ENCODE measurements around the gene DNAJB8. TPM values are rescaled to one million over a fixed set of nuclear protein-coding genes. Genes with fewer than 3 reads are reported as not detected.

Gene DNAJB8
- total and polyA plus RNA-seq, 2 experiments from 2014 or later: not detected

GRCh38 chr3:128425846-128426127 lies 40.9 kb downstream of the DNAJB8 start:
- peaks cover 6% of the 10 kb centered on the region for H3K4me1 ChIP-seq (ENCODE audit: insufficient read depth)
- no peaks in the 10 kb centered on the region for H3K79me2 ChIP-seq
- no peaks in the 10 kb centered on the region for H3K36me3 ChIP-seq (replicated peaks; ENCODE audit: insufficient read depth, low read depth)
- no peak overlapping the region for H2AFZ ChIP-seq
- H3K27me3 ChIP-seq: peaks cover 7% of the 10 kb centered on the region
- H3K9me2 ChIP-seq (replicated peaks; ENCODE audit: insufficient read depth): no peaks in the 10 kb centered on the region
- no peak overlapping the region for H3K27ac ChIP-seq
- no peak for DNase-seq (ENCODE audit: low spot score)
- H3K9me3 ChIP-seq (ENCODE audit: low read depth): no peaks in the 10 kb centered on the region
- H3K4me2 ChIP-seq: peak overlapping the region; percentile 91
- WGBS (ENCODE audit: low lambda C conversion rate, missing lambda C conversion rate): 87% methylated on average over 8 of the region's 8 CpGs
- no peak overlapping the region for H3K4me3 ChIP-seq
- TF ChIP-seq CTCF (IDR thresholded peaks at IDR 0.05; ENCODE audit: poor library complexity) (no peak), EZH2 (IDR thresholded peaks at IDR 0.05; ENCODE audit: borderline replicate concordance) (no peak), EZH2phosphoT487 (IDR thresholded peaks at IDR 0.05; ENCODE audit: low read depth, severe bottlenecking, unreplicated experiment) (no peak)
- H4K20me1 ChIP-seq (ENCODE audit: insufficient read depth, poor library complexity, severe bottlenecking): no peaks in the 10 kb centered on the region

GRCh38 chr3:128425142-128425845 lies 41.4 kb downstream of the DNAJB8 start:
- Histone ChIP-seq H3K36me3 (replicated peaks; ENCODE audit: insufficient read depth, low read depth) (no peaks in the 10 kb centered on the region), H3K27ac (no peak overlapping the region), H3K4me1 (ENCODE audit: insufficient read depth) (peaks cover 6% of the 10 kb centered on the region), H4K20me1 (ENCODE audit: insufficient read depth, poor library complexity, severe bottlenecking) (no peaks in the 10 kb centered on the region), H3K4me3 (no peak overlapping the region), H3K9me2 (replicated peaks; ENCODE audit: insufficient read depth) (no peaks in the 10 kb centered on the region), H2AFZ (no peak overlapping the region), H3K27me3 (peaks cover 2% of the 10 kb centered on the region), H3K9me3 (ENCODE audit: low read depth) (no peaks in the 10 kb centered on the region), H3K4me2 (no peak overlapping the region), H3K79me2 (no peaks in the 10 kb centered on the region)
- DNase-seq (ENCODE audit: low spot score): no peak
- TF ChIP-seq CTCF (IDR thresholded peaks at IDR 0.05; ENCODE audit: poor library complexity) (no peak), EZH2phosphoT487 (IDR thresholded peaks at IDR 0.05; ENCODE audit: low read depth, severe bottlenecking, unreplicated experiment) (no peak), EZH2 (IDR thresholded peaks at IDR 0.05; ENCODE audit: borderline replicate concordance) (no peak)
- WGBS (ENCODE audit: low lambda C conversion rate, missing lambda C conversion rate): 94% methylated on average over 23 of the region's 23 CpGs

GRCh38 chr3:128424508-128425069 lies 42.1 kb downstream of the DNAJB8 start:
- no peaks in the 10 kb centered on the region for H4K20me1 ChIP-seq (ENCODE audit: insufficient read depth, poor library complexity, severe bottlenecking)
- H3K27me3 ChIP-seq: no peaks in the 10 kb centered on the region
- no peak overlapping the region for H2AFZ ChIP-seq
- H3K36me3 ChIP-seq (replicated peaks; ENCODE audit: insufficient read depth, low read depth): no peaks in the 10 kb centered on the region
- H3K4me2 ChIP-seq: no peak overlapping the region
- H3K27ac ChIP-seq: no peak overlapping the region
- H3K9me3 ChIP-seq (ENCODE audit: low read depth): no peaks in the 10 kb centered on the region
- WGBS (ENCODE audit: low lambda C conversion rate, missing lambda C conversion rate): 80% methylated on average over 14 of the region's 14 CpGs
- DNase-seq (ENCODE audit: low spot score): no peak
- no peaks in the 10 kb centered on the region for H3K79me2 ChIP-seq
- H3K4me1 ChIP-seq (ENCODE audit: insufficient read depth): peaks cover 6% of the 10 kb centered on the region
- no peak overlapping the region for H3K4me3 ChIP-seq
- no peaks in the 10 kb centered on the region for H3K9me2 ChIP-seq (replicated peaks; ENCODE audit: insufficient read depth)
- TF ChIP-seq EZH2phosphoT487 (IDR thresholded peaks at IDR 0.05; ENCODE audit: low read depth, severe bottlenecking, unreplicated experiment): no peak
- no peak for TF ChIP-seq CTCF (IDR thresholded peaks at IDR 0.05; ENCODE audit: poor library complexity)
- TF ChIP-seq EZH2 (IDR thresholded peaks at IDR 0.05; ENCODE audit: borderline replicate concordance): no peak

All from hepatocyte (in vitro differentiated cells).